VCaP (cell line): Measurements from ENCODE around the gene CNN1.

Experiments used
- H3K27ac ChIP-seq: fragments of 450-650 bp; 2 replicates; pipeline ENCODE4 v1.5.1; 2017
- CTCF ChIP-seq: fragments of 450-650 bp; conservative IDR thresholded peaks from 2 replicates; pipeline ENCODE4 v1.5.1; 2017; ENCODE audit warnings: mild to moderate bottlenecking, moderate library complexity

The CNN1 gene

GRCh38 chr19:11510444-11510843 is 28.2 kb upstream of the CNN1 start:
- H3K27ac ChIP-seq: no peak overlapping the region
- no peak for TF ChIP-seq CTCF

GRCh38 chr19:11513946-11514345 is 24.7 kb upstream of the CNN1 start:
- no peak for TF ChIP-seq CTCF

GRCh38 chr19:11519138-11519537 is 19.5 kb upstream of the CNN1 start:
- no peak overlapping the region for H3K27ac ChIP-seq
- TF ChIP-seq CTCF: no peak

More at GRCh38 chr19:11513946-11514345, 24.7 kb upstream of the CNN1 start:
- H3K27ac ChIP-seq: no peak overlapping the region

- no peak for TF ChIP-seq CTCF
- H3K27ac ChIP-seq: peak within 1 kb of the TSS; percentile 89
Observed at GRCh38 chr19:11528551-11529341, 9.9 kb upstream of the CNN1 start, which contains the start of gene ECSIT. Gene ECSIT (minus strand): TSS chr19:11529134. CDS start chr19:11519170, 9,964 bp downstream.

GRCh38 chr19:11530432-11530831 is 8.2 kb upstream of the CNN1 start:
- no peak overlapping the region for H3K27ac ChIP-seq
- peak; percentile 18; the same call in 1 of the 2 replicates for TF ChIP-seq CTCF

- no peak overlapping the region for H3K27ac ChIP-seq
- TF ChIP-seq CTCF: no peak
Observed at GRCh38 chr19:11534538-11534937, 4.1 kb upstream of the CNN1 start.

- H3K27ac ChIP-seq: no peak overlapping the region
- no peak for TF ChIP-seq CTCF
Observed at GRCh38 chr19:11534948-11535347, 3.7 kb upstream of the CNN1 start.
